ENCODE measurements around the gene ADGRD1.

ADGRD1 gene

GRCh38 chr12:131140697-131141096, 187.0 kb downstream of the ADGRD1 start:
- intact Hi-C loops (cut with DNase I), result no loop called here
- DNase-seq, result no peak

- DNase-seq, result no peak
- intact Hi-C loops (cut with DNase I), result no loop called here
Measured at GRCh38 chr12:131141514-131141913, 187.8 kb downstream of the ADGRD1 start.

GRCh38 chr12:131142891-131143657, 189.4 kb downstream of the ADGRD1 start:
- DNase-seq, result peak in 1 of 42 donors; percentile 47

GRCh38 chr12:131146173-131146675, 192.5 kb downstream of the ADGRD1 start:
- intact Hi-C loops (cut with DNase I), result no loop called here
- no peak for DNase-seq

More at GRCh38 chr12:131142891-131143657, 189.4 kb downstream of the ADGRD1 start:
- intact Hi-C loops (cut with DNase I), result no loop called here

- peak in 1 of 42 donors; percentile 15 for DNase-seq
- intact Hi-C loops (cut with DNase I), result no loop called here
Measured at GRCh38 chr12:131147293-131147692, 193.6 kb downstream of the ADGRD1 start.

GRCh38 chr12:131147894-131148293, 194.2 kb downstream of the ADGRD1 start:
- intact Hi-C loops (cut with DNase I), result no loop called here
- peak in 1 of 42 donors; percentile 37 for DNase-seq

- intact Hi-C loops (cut with DNase I), result no loop called here
- DNase-seq, result peak in 2 of 42 donors; percentile 16 to 27
Measured at GRCh38 chr12:131151558-131152345, 198.0 kb downstream of the ADGRD1 start.

GRCh38 chr12:131152587-131152986, 198.9 kb downstream of the ADGRD1 start:
- intact Hi-C loops (cut with DNase I), result no loop called here
- DNase-seq, result peak in 2 of 42 donors; percentile 17 to 25

GRCh38 chr12:131153016-131153415, 199.3 kb downstream of the ADGRD1 start:
- DNase-seq, result peak in 2 of 42 donors; percentile 4 to 13
- intact Hi-C loops (cut with DNase I), result no loop called here

GRCh38 chr12:131153956-131154355, 200.2 kb downstream of the ADGRD1 start:
- DNase-seq, result peak in 2 of 42 donors; percentile 9 to 10
- intact Hi-C loops (cut with DNase I), result no loop called here

- intact Hi-C loops (cut with DNase I), result no loop called here
Measured at GRCh38 chr12:131155131-131155530, 201.4 kb downstream of the ADGRD1 start.

GRCh38 chr12:131157743-131158142, 204.0 kb downstream of the ADGRD1 start:
- intact Hi-C loops (cut with DNase I), result no loop called here
- peak in 1 of 42 donors; percentile 10 for DNase-seq

More at GRCh38 chr12:131155131-131155530, 201.4 kb downstream of the ADGRD1 start:
- peak in 2 of 42 donors; percentile 2 to 12 for DNase-seq

- intact Hi-C loops (cut with DNase I), result no loop called here
- peak in 1 of 42 donors; percentile 13 for DNase-seq
Measured at GRCh38 chr12:131159660-131160059, 206.0 kb downstream of the ADGRD1 start.

GRCh38 chr12:131162113-131162512, 208.4 kb downstream of the ADGRD1 start:
- intact Hi-C loops (cut with DNase I), result no loop called here
- DNase-seq, result peak in 1 of 42 donors; percentile 4

- intact Hi-C loops (cut with DNase I), result no loop called here
- peak in 1 of 42 donors; percentile 12 for DNase-seq
Measured at GRCh38 chr12:131163189-131163738, 209.6 kb downstream of the ADGRD1 start.

GRCh38 chr12:131164096-131164872, 210.6 kb downstream of the ADGRD1 start:
- peak in 1 of 42 donors; percentile 16 for DNase-seq
- intact Hi-C loops (cut with DNase I), result no loop called here

GRCh38 chr12:131166717-131167116, 213.0 kb downstream of the ADGRD1 start:
- DNase-seq, result peak in 1 of 42 donors; percentile 7
- intact Hi-C loops (cut with DNase I), result no loop called here

- intact Hi-C loops (cut with DNase I), result no loop called here
- peak in 12 of 42 donors; percentile 11 to 74 (median 24) for DNase-seq
Measured at GRCh38 chr12:131167334-131167733, 213.6 kb downstream of the ADGRD1 start.

GRCh38 chr12:131171029-131171428, 217.3 kb downstream of the ADGRD1 start:
- intact Hi-C loops (cut with DNase I), result no loop called here
- no peak for DNase-seq
